Thymus (tissue), 11 donors: Measurements from ENCODE around the gene NINJ1. TPM values are rescaled to one million over a fixed set of nuclear protein-coding genes. Genes with fewer than 3 reads are reported as not detected.

Experiments
- DNase-seq, 9 donors: peaks; one replicate each; pipeline ENCODE4 v3.0.0-alpha.2; 2013; ENCODE audit warnings: low spot score in 9 of 9, low read depth in 6 of 9, missing footprints in 1 of 9
- H3K27ac ChIP-seq, 2 donors: one replicate each; pipeline ENCODE4 v1.5.1; 2013; ENCODE audit warnings: control low read depth in 1 of 2, low read depth in 1 of 2, low read length in 1 of 2, mild to moderate bottlenecking in 1 of 2, moderate library complexity in 1 of 2
- H3K27me3 ChIP-seq, 2 donors: one replicate each; pipeline ENCODE4 v1.5.1; 2013; ENCODE audit warnings: low read length in 1 of 2; ENCODE audit not compliant: control insufficient read depth in 2 of 2, insufficient read depth in 1 of 2
- H3K36me3 ChIP-seq, 2 donors: one replicate each; pipeline ENCODE4 v1.5.1; 2013; ENCODE audit warnings: low read length in 1 of 2, mild to moderate bottlenecking in 1 of 2, moderate library complexity in 1 of 2; ENCODE audit not compliant: control insufficient read depth in 2 of 2, insufficient read depth in 2 of 2
- H3K4me1 ChIP-seq, 2 donors: one replicate each; pipeline ENCODE4 v1.5.1; 2013; ENCODE audit warnings: low read length in 2 of 2; ENCODE audit not compliant: control insufficient read depth in 2 of 2, insufficient read depth in 2 of 2
- H3K4me3 ChIP-seq, 2 donors: one replicate each; pipeline ENCODE4 v1.5.1; 2013; ENCODE audit warnings: low read length in 2 of 2, control low read depth in 1 of 2, mild to moderate bottlenecking in 1 of 2
- H3K9me3 ChIP-seq, 2 donors: one replicate each; pipeline ENCODE4 v1.5.1; 2013; ENCODE audit warnings: low read length in 1 of 2, mild to moderate bottlenecking in 1 of 2; ENCODE audit not compliant: control insufficient read depth in 2 of 2, insufficient read depth in 1 of 2
- WGBS: extraction: QIAGEN DNeasy Blood & Tissue Kit; methylation state at CpG from one replicate; pipeline ENCODE4 v1.1.7; 2013; 5-methylcytosine and 5-hydroxymethylcytosine counted together
- polyA plus RNA-seq: library from polyadenylated mRNA; stranded (reverse); fragments of 200-250 nt; gene quantifications from one replicate; pipeline ENCODE4 v1.2.3, GENCODE V29; 2013
- total RNA-seq: library from RNA; stranded (reverse); fragments of 120-200 nt; gene quantifications from one replicate; pipeline ENCODE4 v1.2.4, GENCODE V29; 2013
- donor health status: healthy.

The NINJ1 gene
- total and polyA plus RNA-seq, 2 donors, result 30.0 to 39.4 TPM

- 96% methylated on average over 11 of the region's 11 CpGs for WGBS
- Histone ChIP-seq H3K36me3 (no peaks in the 10 kb centered on the region), H3K4me1 (peaks cover 18 to 66% of the 10 kb centered on the region in 2 donors), H3K9me3 (peaks cover 1 to 9% of the 10 kb centered on the region in 2 donors), H3K27me3 (peaks cover 0 to 16% of the 10 kb centered on the region in 2 donors), H3K4me3 (no peak overlapping the region), H3K27ac (no peak overlapping the region)
- DNase-seq, result no peak
Measured at GRCh38 chr9:93137362-93137761, 3.3 kb upstream of the NINJ1 start.

GRCh38 chr9:93136011-93136440 is 2.0 kb upstream of the NINJ1 start:
- WGBS, result 80% methylated on average over 11 of the region's 11 CpGs
- Histone ChIP-seq H3K4me3 (no peak overlapping the region), H3K4me1 (peaks cover 15 to 71% of the 10 kb centered on the region in 2 donors)

GRCh38 chr9:93134740-93135444 is 841 bp upstream of the NINJ1 start:
- peak overlapping the region; percentile 77 to 81 for H3K27ac ChIP-seq
- no peak for DNase-seq
- peaks cover 14 to 65% of the 10 kb centered on the region in 2 donors for H3K4me1 ChIP-seq
- 75% methylated on average over 14 of the region's 14 CpGs for WGBS
- peak overlapping the region; percentile 44 to 75 for H3K4me3 ChIP-seq
- H3K36me3 ChIP-seq, result no peaks in the 10 kb centered on the region
- peaks cover 1 to 13% of the 10 kb centered on the region in 2 donors for H3K9me3 ChIP-seq
- H3K27me3 ChIP-seq, result peaks cover 0 to 16% of the 10 kb centered on the region in 2 donors

More at GRCh38 chr9:93136011-93136440, 2.0 kb upstream of the NINJ1 start:
- no peak overlapping the region for H3K27ac ChIP-seq
- H3K9me3 ChIP-seq, result peaks cover 1 to 11% of the 10 kb centered on the region in 2 donors
- peaks cover 0 to 16% of the 10 kb centered on the region in 2 donors for H3K27me3 ChIP-seq
- H3K36me3 ChIP-seq, result no peaks in the 10 kb centered on the region
- DNase-seq, result no peak

- peak in 1 of 9 donors; percentile 57 for DNase-seq
- under 1% methylated on average over 34 of the region's 34 CpGs for WGBS
- peaks cover 10 to 56% of the 10 kb centered on the region in 2 donors for H3K4me1 ChIP-seq
Measured at GRCh38 chr9:93133681-93134014, 403 bp downstream of the NINJ1 start.

GRCh38 chr9:93132946-93133680 is 938 bp downstream of the NINJ1 start:
- H3K4me1 ChIP-seq, result peaks cover 10 to 51% of the 10 kb centered on the region in 2 donors
- WGBS, result 52% methylated on average over 21 of the region's 21 CpGs
- DNase-seq, result no peak

More at GRCh38 chr9:93133681-93134014, 403 bp downstream of the NINJ1 start:
- Histone ChIP-seq H3K27ac (peak overlapping the region; percentile 76), H3K36me3 (no peaks in the 10 kb centered on the region), H3K9me3 (peaks cover 0 to 9% of the 10 kb centered on the region in 2 donors), H3K4me3 (peak overlapping the region; percentile 44 to 75), H3K27me3 (peaks cover 0 to 16% of the 10 kb centered on the region in 2 donors)

GRCh38 chr9:93132287-93132927 is 1.6 kb downstream of the NINJ1 start:
- 79% methylated on average over 12 of the region's 12 CpGs for WGBS
- Histone ChIP-seq H3K9me3 (peaks cover 0 to 4% of the 10 kb centered on the region in 2 donors), H3K27ac (peak overlapping the region in 1 of 2 donors; percentile 36), H3K36me3 (no peaks in the 10 kb centered on the region), H3K27me3 (peaks cover 0 to 16% of the 10 kb centered on the region in 2 donors), H3K4me3 (peak overlapping the region in 1 of 2 donors; percentile 75), H3K4me1 (peaks cover 10 to 53% of the 10 kb centered on the region in 2 donors)
- no peak for DNase-seq

More at GRCh38 chr9:93132946-93133680, 938 bp downstream of the NINJ1 start:
- Histone ChIP-seq H3K27me3 (peaks cover 0 to 16% of the 10 kb centered on the region in 2 donors), H3K4me3 (peak overlapping the region; percentile 44 to 75), H3K9me3 (peaks cover 0 to 4% of the 10 kb centered on the region in 2 donors), H3K27ac (peak overlapping the region; percentile 47 to 56), H3K36me3 (no peaks in the 10 kb centered on the region)

- WGBS, result 96% methylated on average over 13 of the region's 13 CpGs
- Histone ChIP-seq H3K4me1 (peaks cover 10 to 59% of the 10 kb centered on the region in 2 donors), H3K27me3 (peaks cover 0 to 16% of the 10 kb centered on the region in 2 donors), H3K9me3 (peaks cover 0 to 4% of the 10 kb centered on the region in 2 donors), H3K36me3 (peaks cover 0 to 2% of the 10 kb centered on the region in 2 donors), H3K27ac (no peak overlapping the region), H3K4me3 (no peak overlapping the region)
- no peak for DNase-seq
Measured at GRCh38 chr9:93131599-93132286, 2.3 kb downstream of the NINJ1 start.

- H3K4me1 ChIP-seq, result peaks cover 17 to 63% of the 10 kb centered on the region in 2 donors
- H3K36me3 ChIP-seq, result peaks cover 0 to 2% of the 10 kb centered on the region in 2 donors
- no peak for DNase-seq
- H3K9me3 ChIP-seq, result peaks cover 0 to 4% of the 10 kb centered on the region in 2 donors
- H3K4me3 ChIP-seq, result no peak overlapping the region
- 80% methylated on average over 15 of the region's 15 CpGs for WGBS
- H3K27me3 ChIP-seq, result peaks cover 0 to 16% of the 10 kb centered on the region in 2 donors
- no peak overlapping the region for H3K27ac ChIP-seq
Measured at GRCh38 chr9:93130861-93131481, 3.1 kb downstream of the NINJ1 start.
